ENCODE measurements around the gene EPHA4. TPM values are rescaled to one million over a fixed set of nuclear protein-coding genes. Genes with fewer than 3 reads are reported as not detected.

The EPHA4 gene
- total RNA-seq, 1 donor from 2014 or later, result 24.1 TPM

- H3K27me3 ChIP-seq, result no peaks in the 10 kb centered on the region
- H3K36me3 ChIP-seq, result no peaks in the 10 kb centered on the region
- no peak for DNase-seq (ENCODE audit: extremely low spot score in 2 of 2)
- TF ChIP-seq POLR2A (IDR thresholded peaks at IDR 0.05) (no peak), CTCF (IDR thresholded peaks at IDR 0.05) (no peak), POLR2AphosphoS5 (IDR thresholded peaks at IDR 0.05; ENCODE audit: insufficient read depth in 1 of 2, low read depth in 1 of 2) (no peak)
- H3K27ac ChIP-seq, result no peak overlapping the region
- no peaks in the 10 kb centered on the region for H3K4me1 ChIP-seq
- intact Hi-C loops (cut with DNase I), result no loop called here
- no peaks in the 10 kb centered on the region for H3K9me3 ChIP-seq
- no peak overlapping the region for H3K4me3 ChIP-seq
These were observed 182.2 kb downstream of the EPHA4 start for GRCh38 chr2:221389904-221390303.

GRCh38 chr2:221389421-221389820 lies 182.7 kb downstream of the EPHA4 start:
- Histone ChIP-seq H3K4me3 (no peak overlapping the region), H3K4me1 (no peaks in the 10 kb centered on the region), H3K27me3 (no peaks in the 10 kb centered on the region), H3K27ac (no peak overlapping the region), H3K9me3 (no peaks in the 10 kb centered on the region), H3K36me3 (no peaks in the 10 kb centered on the region)
- DNase-seq (ENCODE audit: extremely low spot score in 2 of 2), result no peak
- TF ChIP-seq POLR2A (IDR thresholded peaks at IDR 0.05) (no peak), POLR2AphosphoS5 (IDR thresholded peaks at IDR 0.05; ENCODE audit: insufficient read depth in 1 of 2, low read depth in 1 of 2) (no peak), CTCF (IDR thresholded peaks at IDR 0.05) (no peak)
- intact Hi-C loops (cut with DNase I), result no loop called here

GRCh38 chr2:221388891-221389290 lies 183.2 kb downstream of the EPHA4 start:
- no peaks in the 10 kb centered on the region for H3K4me1 ChIP-seq
- no peak for DNase-seq (ENCODE audit: extremely low spot score in 2 of 2)
- intact Hi-C loops (cut with DNase I), result no loop called here

GRCh38 chr2:221385716-221386115 lies 186.4 kb downstream of the EPHA4 start:
- H3K4me3 ChIP-seq, result no peak overlapping the region
- H3K9me3 ChIP-seq, result no peaks in the 10 kb centered on the region
- TF ChIP-seq POLR2A (IDR thresholded peaks at IDR 0.05), result no peak
- no peak for TF ChIP-seq CTCF (IDR thresholded peaks at IDR 0.05)
- no peak for TF ChIP-seq POLR2AphosphoS5 (IDR thresholded peaks at IDR 0.05; ENCODE audit: insufficient read depth in 1 of 2, low read depth in 1 of 2)
- H3K4me1 ChIP-seq, result no peaks in the 10 kb centered on the region
- no peak for DNase-seq (ENCODE audit: extremely low spot score in 2 of 2)
- no peak overlapping the region for H3K27ac ChIP-seq
- intact Hi-C loops (cut with DNase I), result no loop called here
- H3K27me3 ChIP-seq, result no peaks in the 10 kb centered on the region
- H3K36me3 ChIP-seq, result no peaks in the 10 kb centered on the region

More at GRCh38 chr2:221388891-221389290, 183.2 kb downstream of the EPHA4 start:
- TF ChIP-seq POLR2AphosphoS5 (IDR thresholded peaks at IDR 0.05; ENCODE audit: insufficient read depth in 1 of 2, low read depth in 1 of 2), result no peak
- no peak for TF ChIP-seq CTCF (IDR thresholded peaks at IDR 0.05)
- TF ChIP-seq POLR2A (IDR thresholded peaks at IDR 0.05), result no peak
- H3K27me3 ChIP-seq, result no peaks in the 10 kb centered on the region
- H3K27ac ChIP-seq, result no peak overlapping the region
- H3K9me3 ChIP-seq, result no peaks in the 10 kb centered on the region
- no peaks in the 10 kb centered on the region for H3K36me3 ChIP-seq
- no peak overlapping the region for H3K4me3 ChIP-seq

- H3K9me3 ChIP-seq, result no peaks in the 10 kb centered on the region
- H3K27ac ChIP-seq, result no peak overlapping the region
- no peaks in the 10 kb centered on the region for H3K36me3 ChIP-seq
- H3K4me3 ChIP-seq, result no peak overlapping the region
- no peak for TF ChIP-seq POLR2A (IDR thresholded peaks at IDR 0.05)
- intact Hi-C loops (cut with DNase I), result no loop called here
- H3K4me1 ChIP-seq, result no peaks in the 10 kb centered on the region
- no peaks in the 10 kb centered on the region for H3K27me3 ChIP-seq
- no peak for DNase-seq (ENCODE audit: extremely low spot score in 2 of 2)
These were observed 190.1 kb downstream of the EPHA4 start for GRCh38 chr2:221381928-221382488.

Data from vagina (tissue), 2 donors.